Jurkat, Clone E6-1 (cell line): ENCODE results near the gene LSAMP.

Experiments
- DNase-seq: peaks from one replicate; pipeline ENCODE4 v3.0.0-alpha.2; 2011; ENCODE audit warnings: low read depth, low spot score
- H3K4me3 ChIP-seq: 2 replicates; pipeline ENCODE4 v1.5.1; 2011; ENCODE audit warnings: mild to moderate bottlenecking, low read length, control low read depth, moderate library complexity

The LSAMP gene

DNA sequence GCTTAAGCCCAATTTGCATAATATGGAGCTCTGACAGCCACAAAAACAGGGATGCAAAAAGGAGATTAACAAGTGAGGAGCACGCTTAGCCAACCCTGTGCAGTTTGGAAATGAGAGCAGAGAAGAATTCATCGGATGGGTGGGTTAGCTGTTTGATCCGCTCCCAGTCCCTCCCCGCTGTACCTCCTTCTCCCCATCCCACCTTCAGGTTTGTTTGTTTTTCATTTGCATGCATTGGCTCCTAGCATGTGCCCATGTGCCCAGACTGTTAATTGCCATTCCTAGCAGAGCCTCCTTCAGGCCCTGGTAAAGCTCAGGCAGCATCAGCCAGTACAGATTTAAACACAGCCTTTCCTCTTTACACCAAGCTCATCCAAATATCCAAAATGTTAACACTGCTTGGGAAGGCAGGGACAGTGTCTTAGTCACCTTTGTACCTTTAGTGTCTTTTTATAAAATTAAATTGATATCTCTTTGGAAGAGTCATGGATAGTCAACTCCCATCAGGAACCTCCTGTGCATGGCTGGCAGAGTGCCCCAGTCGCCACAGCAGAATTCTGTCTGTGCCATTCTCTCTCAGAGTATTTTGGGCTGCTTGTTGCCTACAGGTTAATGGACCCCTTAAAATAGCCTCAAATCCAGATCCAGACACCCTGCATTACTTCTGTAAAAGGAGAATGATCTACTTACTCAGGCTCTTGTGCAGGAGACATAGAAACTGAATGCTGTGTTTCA lies 244.2 kb downstream of the LSAMP start:
- no peak overlapping the region for H3K4me3 ChIP-seq
- DNase-seq: no peak

DNA sequence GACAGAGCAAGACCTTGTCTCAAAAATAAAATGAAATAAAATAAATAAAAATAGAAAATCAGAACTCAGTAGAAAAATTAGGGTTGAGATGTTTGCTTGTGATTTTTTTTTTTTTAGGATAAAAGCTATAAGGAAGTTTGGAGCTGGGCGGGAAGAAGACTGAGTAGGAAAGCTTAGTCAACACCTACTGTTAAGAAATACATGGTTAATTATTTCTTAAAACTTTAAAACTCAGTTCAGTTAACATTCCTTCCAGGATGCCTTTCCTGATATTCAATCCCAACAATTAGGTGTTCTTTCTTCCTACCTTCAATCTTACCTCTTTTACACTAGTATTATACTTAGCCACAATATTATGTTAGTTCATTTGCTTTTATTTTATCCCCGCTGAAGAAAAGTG lies 246.2 kb downstream of the LSAMP start:
- H3K4me3 ChIP-seq: no peak overlapping the region
- no peak for DNase-seq

DNA sequence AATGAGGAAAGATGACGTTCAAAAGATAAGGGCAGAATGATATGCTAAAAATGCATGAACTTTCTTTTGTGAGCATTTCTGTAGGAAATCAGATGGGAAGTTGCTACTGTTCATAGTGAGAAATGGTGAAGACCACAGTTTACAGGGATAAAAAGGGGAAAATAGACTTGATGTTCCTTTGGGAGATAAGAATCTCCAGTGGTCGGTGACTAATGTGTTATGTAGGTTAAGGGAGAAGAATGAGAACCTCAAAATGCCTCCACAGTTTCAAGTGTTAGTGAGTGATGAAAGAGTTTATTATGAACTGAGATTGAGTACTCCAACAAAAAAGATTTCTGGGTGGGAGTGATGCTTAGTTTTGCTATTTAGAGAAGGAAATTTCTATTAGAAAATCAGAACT lies 247.2 kb downstream of the LSAMP start:
- no peak overlapping the region for H3K4me3 ChIP-seq
- no peak for DNase-seq

DNA sequence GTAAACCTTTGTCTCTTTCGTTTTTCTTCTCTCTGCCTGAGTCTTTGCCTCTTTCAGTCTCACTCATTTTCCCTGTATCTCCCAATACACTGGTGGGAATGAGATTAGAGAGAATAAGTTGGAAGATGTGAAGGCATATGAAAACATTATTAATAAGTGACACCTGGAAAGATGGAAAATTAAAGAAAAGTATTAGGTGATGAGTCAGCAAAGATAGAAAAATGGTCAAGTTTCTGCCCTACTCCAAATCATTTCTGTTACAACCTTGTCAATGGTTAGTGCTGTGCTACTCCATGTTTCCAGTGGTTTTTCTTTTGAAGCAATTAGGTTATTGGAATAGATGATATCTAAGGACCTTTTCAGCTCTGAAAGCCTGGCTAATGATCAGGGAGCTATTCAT lies 252.8 kb downstream of the LSAMP start:
- no peak overlapping the region for H3K4me3 ChIP-seq
- DNase-seq: no peak

DNA sequence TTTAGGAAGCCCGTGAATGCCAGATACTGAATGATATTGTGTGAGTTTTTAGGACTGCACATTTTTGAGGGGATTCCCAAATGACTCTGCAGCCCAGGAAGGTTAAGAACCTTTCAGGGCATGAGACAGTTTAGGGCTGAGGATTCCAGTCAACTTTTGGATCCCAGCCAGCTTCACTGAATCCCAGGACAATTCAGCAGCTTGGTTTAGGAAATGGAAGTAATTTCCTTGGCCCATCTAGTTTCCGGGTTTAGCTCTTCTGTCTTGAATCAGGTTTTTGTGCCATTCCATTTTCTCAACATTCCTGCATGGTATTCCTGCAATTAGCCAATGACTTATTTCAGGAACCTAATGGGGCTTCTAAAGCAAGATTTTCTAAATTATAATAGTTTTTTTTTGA lies 253.9 kb downstream of the LSAMP start:
- DNase-seq: no peak
- no peak overlapping the region for H3K4me3 ChIP-seq

DNA sequence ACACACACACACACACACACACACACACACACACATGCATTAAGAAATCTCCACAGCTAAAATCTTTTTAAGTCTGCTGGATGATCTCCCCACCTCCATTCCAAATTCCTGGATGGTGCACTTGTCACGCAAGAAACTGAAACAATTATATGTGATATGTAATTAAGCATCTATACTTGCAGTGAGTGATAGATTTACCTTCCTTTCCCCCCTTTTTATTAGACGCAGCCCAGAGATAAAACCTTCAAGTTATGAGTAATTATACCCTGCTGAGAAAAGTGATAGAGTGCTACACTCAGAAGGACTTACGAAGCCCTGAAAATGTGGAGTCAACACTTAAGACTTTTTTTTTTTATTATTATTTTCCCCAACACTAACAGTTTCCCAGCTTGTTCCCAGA lies 255.2 kb downstream of the LSAMP start:
- DNase-seq: no peak
- H3K4me3 ChIP-seq: no peak overlapping the region

DNA sequence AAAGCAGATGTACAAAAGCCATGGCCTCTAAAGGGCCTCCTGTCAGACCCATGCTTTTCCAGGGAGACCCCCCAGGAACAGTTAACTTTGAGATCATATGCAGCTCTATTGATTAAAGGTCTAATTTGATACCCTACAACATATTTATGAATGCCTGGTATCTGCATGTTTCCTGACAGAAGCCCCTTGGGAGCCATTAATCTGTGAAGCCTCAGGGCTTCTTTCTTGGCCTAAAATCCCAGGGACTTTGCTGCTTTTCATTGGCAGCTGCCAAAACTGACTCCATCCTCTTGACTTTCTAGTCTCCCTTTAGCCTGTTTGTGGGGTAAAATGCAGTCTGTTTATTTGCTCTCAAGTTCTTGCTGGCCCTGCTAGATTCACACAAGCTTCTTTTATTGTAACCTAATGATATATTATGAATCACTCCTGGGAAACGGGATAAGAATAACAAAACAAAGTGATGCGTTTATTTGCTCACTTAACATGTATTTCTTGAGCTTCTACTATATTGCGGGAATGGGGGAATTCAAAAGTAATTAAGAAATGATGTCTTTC lies 257.0 kb downstream of the LSAMP start:
- DNase-seq: no peak
- H3K4me3 ChIP-seq: no peak overlapping the region

DNA sequence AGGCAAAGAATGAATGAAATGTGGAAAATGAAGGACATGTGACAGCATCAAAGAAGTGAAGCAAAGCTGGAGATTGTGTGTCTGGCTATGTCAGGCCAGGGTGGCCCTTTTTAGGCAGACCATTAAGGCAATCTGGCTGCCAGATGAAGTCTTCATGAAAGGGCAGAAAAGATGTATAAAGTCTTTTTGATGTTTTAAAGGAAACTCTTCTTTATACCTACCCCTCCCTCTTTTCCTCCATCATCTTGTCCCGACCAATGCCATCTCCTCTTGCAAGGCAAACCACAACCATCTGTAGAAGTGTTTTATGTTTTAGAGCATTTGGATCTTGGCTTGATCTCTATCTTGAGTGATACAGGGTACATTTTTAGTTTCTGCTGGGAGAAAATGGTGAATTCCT lies 259.2 kb downstream of the LSAMP start:
- H3K4me3 ChIP-seq: no peak overlapping the region
- peak; percentile 33 for DNase-seq

DNA sequence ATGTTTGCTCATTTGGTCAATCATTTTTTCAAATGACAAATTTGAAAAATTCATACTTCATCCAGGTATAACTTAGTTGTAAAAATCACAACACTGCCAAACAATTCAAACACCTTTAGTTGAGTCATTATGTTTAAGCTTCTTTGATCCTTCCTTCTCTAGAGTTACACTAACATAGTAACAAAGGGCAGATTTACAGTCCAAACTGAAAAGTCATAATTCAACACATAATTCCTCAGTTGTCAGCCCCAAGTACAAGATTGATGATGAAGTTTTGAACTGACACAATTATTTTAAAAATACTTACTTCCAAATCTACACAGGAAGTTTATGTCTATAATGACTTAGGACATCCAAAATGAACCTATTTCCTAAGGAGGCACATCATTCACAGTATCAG lies 264.1 kb downstream of the LSAMP start:
- no peak for DNase-seq
- H3K4me3 ChIP-seq: no peak overlapping the region

DNA sequence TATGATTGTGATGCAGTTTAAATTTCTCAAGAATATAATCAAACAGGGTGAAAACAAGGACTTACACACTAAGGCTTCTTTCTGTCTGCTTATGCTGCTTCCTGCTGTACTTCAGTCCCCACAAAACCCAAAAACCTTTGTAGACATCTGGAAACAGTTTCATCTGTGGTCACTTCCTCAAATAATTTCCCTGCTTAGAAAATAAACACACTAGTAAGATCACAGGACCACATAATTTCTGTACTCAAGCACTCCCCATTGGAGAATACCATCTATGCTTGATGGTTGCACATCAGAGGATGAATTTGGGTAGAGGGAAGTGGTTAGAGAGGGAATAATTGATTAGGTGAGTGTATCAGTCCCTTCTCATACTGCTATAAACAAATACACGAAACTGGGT lies 266.2 kb downstream of the LSAMP start:
- peak; percentile 36 for DNase-seq

DNA sequence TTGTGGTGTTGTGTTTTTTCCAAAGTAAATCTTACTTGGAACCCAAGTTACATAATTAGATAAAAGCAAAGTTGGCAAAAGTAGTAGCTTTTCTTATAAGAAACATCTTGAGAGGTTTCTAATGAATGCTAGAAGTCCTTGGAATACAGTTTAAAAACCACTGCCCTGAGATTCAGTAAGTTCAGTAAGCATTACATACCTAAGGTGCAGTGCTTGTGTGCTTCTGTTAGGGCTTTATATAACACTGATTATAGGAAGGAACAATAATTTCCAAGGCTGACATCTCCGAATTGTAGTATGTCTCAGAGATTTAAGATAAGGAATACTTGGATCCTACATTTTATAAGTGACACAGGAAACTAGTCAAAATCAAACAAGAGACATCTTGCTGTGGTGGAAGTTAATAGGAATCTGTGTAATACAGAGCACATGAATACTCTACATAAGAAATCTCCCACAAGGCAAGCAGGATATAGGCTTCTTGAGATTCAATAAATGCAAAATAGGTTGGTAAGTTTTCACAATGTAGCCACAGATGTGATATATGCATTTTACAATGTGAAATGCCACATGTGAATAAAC lies 268.2 kb downstream of the LSAMP start:
- DNase-seq: no peak
- no peak overlapping the region for H3K4me3 ChIP-seq

More for the DNA sequence above, 266.2 kb downstream of the LSAMP start:
- no peak overlapping the region for H3K4me3 ChIP-seq

DNA sequence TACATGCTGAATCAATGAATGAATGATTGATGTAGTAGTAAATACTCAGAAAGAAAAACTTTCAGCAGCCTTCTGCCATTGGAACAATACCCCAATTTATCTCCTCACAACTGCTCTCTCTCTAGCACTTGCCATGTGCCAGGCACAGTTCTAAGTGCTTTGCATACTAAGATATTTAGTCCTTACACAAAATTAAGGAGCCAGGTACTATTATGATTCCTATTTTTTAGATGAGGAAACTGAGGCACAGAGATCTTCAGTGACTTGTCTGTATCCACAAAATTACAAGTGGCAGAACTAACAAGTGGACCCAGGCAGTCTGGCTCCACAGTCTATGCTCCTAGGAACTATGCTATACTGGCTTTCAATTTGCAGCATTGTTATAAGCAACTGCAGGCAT lies 279.2 kb downstream of the LSAMP start:
- no peak for DNase-seq
- H3K4me3 ChIP-seq: no peak overlapping the region

DNA sequence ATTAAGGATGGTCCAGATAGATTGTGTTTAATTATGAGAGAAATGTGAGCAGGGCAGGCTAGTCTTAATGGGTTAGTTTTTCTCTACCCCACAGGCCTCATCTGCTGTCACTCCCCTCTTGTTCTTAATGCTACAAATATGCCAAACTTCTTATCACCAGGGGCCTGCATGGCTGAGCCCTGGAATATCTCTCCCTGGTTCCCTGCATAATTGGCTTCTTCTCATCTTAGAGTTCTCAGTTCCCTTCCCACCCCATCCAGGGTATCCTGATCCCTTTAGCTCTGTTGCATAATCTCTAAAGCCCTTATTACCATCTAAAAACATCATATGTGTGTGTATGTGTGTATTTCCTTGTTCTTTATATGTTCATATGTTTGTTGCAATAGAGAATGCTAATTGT lies 279.6 kb downstream of the LSAMP start:
- H3K4me3 ChIP-seq: no peak overlapping the region
- no peak for DNase-seq

DNA sequence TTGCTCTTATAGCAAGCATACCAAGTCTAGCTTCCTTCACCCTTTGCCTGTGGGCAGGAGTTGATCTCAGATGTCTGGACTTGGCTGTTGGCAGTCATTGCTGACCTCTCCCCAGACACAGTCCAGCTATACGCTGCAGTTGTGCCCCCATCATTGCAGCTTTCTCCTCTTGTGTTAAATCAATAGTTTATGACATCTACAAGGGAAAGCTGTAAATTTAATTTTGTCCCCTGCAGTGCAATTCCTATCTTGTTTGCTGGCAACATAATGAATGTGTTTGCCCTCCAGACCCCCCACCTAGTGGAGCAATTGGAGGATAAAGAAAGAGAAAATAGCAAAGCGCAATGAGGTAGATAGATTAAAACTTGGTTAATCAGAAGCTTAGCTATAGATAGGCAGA lies 280.2 kb downstream of the LSAMP start:
- DNase-seq: no peak
- no peak overlapping the region for H3K4me3 ChIP-seq

DNA sequence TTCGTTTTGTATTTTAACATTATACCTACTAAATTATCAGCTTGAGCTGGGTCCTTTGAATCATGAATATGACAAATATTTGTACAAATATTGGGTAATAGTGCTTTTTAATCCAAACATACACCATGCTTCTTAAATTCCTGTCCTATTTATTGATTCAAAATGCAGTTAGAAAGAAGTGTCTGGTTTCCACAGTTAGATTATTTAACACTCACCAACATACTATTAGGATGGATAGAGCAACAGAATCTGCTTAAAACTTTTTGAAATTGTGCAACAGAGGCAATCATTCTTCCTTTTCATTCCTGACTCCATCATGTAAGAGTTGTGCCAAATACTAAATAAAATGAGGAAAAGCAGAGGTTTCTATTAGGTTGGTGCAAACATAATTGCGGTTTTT lies 281.2 kb downstream of the LSAMP start:
- no peak overlapping the region for H3K4me3 ChIP-seq
- DNase-seq: no peak

DNA sequence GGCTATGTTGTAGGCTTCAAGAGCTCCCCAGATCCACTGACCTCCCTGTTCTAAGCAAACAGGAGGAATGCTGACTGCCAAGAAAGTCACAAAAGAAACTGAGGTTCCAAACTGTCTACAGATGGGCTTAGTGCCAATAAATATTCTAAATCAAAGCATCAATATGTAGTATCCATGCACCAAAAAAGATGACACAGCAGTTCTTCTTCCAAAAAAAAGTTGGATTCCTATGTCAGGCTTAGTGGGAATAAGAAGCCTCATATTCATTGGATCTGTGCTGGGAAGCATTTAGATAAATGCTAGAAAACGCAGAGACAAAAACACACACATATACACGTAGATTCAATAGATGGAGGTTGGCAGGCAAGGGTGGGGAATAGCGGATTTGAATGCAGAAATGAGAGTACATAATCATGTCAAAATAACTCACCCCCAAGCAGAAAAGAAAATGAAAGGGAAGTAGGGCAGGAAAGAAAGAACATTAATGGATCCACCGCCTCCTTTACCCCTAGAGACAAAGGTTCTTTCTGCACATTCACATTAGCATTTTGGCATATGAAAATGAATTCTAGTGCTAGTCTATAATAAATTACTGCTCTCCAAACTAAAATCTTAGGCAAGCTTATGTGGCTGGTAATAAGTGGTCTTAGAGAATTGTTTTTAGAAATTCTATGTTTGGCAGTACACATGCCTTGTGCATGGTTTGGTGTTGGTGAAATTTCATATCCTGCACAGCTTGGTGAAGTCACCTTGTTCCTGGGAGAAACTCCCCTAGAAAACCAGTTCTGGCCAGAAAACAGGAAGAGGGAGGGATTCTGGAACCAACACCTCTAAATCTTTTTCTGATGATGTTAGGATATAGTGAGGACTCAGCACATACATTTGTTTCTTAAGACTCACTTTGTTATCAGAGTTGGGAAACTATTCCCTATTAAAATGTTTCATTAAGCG lies 283.4 kb downstream of the LSAMP start:
- no peak for DNase-seq
- no peak overlapping the region for H3K4me3 ChIP-seq

DNA sequence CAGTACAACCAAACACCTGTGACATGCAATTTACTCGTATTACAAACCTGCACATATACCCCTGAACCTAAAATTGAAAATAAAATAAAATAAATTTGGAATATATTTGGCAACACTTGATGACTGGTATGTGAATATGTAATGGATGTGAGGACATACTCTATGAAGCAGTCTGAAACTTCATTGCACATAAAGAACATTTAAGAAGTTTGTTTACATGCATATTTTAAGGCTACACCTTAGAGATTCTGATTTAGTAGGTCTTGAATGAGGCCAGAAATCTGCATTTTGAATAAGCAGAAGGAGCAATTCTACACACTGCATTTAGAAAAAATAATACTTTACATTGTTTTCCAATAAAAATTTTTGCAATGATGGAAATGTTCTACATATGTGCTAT lies 284.7 kb downstream of the LSAMP start:
- H3K4me3 ChIP-seq: no peak overlapping the region
- no peak for DNase-seq

DNA sequence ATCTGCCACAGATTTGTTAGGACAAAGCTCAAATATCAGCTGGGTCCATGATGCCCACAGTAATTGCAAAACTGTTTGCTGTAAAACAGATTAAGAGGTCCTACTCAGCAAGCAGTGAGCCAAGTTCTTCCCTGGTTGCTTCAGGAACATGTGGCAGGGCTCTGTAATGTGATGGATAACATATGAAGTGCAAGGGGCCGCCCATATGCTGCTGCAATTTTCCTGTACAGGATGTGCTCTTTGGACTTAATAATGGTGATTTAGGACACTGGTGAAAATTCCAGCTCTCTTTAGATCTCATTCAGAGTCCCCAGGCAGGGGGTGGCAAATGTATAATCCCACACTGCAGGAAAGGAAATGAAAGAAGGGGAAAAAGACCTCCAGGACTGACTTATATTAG lies 289.4 kb downstream of the LSAMP start:
- H3K4me3 ChIP-seq: no peak overlapping the region
- DNase-seq: no peak

DNA sequence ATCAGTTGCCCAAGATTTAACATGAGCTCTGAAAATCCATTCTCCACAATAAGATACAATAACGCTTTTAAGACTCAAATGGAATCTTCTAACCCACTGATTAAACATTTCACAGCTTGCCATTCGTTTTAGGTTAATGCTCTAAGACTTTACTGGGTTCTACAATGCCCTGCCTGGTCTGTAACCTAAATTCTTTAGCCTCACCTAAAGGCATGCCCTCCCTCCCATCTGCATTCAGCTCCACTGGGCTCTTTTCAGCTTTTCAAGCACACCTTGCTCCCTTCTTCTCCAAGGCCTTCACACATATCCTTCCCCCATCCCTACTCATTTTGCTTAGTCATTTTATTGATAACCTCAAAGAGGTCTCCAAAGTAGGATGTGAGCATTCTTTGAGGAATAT lies 290.9 kb downstream of the LSAMP start:
- no peak overlapping the region for H3K4me3 ChIP-seq
- DNase-seq: no peak

DNA sequence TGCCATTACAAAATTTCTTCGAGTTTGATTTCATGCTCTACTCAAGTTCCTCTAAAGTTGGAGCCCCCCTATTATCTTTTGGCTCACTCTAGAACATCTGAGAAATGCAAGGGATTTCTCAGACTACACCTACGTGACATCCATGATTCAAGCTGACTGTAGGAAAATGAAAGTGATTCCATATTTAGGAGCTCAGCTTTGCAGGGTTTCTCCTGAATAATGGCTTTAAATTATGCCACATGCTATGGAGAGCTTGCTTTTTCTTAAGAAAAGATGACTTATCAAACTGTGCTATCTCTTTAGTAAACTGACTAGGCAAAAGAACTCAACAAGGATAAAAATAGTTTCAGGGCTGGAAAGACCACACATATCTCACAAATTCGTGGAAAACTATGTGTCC lies 292.1 kb downstream of the LSAMP start:
- H3K4me3 ChIP-seq: no peak overlapping the region
- DNase-seq: no peak
